WTC11 (cell line): Measurements from ENCODE around the gene EHBP1L1.

Source experiments
- ATF2 ChIP-seq: sonication (generic); formaldehyde crosslinking; IDR thresholded peaks from 2 replicates; pipeline ENCODE4 v1.8.1; 2022; ENCODE audit warnings: low read depth, missing genetic modification reagents, borderline replicate concordance
- CREB1 ChIP-seq: sonication (generic); formaldehyde crosslinking; IDR thresholded peaks from 2 replicates; pipeline ENCODE4 v1.8.0; 2023; ENCODE audit warnings: mild to moderate bottlenecking, missing genetic modification reagents
- CTCF ChIP-seq: fragments of 200-600 bp; IDR thresholded peaks from 2 replicates; pipeline ENCODE4 v1.8.0; 2022; ENCODE audit warnings: antibody characterized with exemption
- E2F4 ChIP-seq: sonication (generic); formaldehyde crosslinking; IDR thresholded peaks from 2 replicates; pipeline ENCODE4 v1.8.1; 2022; ENCODE audit warnings: low read depth, mild to moderate bottlenecking, moderate library complexity, missing genetic modification reagents, borderline replicate concordance
- MAX ChIP-seq: sonication (generic); formaldehyde crosslinking; IDR thresholded peaks from 2 replicates; pipeline ENCODE4 v1.8.0; 2022; ENCODE audit warnings: mild to moderate bottlenecking, missing genetic modification reagents
- NFYB ChIP-seq: sonication (generic); formaldehyde crosslinking; conservative IDR thresholded peaks from 2 replicates; pipeline ENCODE4 v1.8.0; 2022; ENCODE audit warnings: low read depth, missing genetic modification reagents
- PRDM15 ChIP-seq: sonication (generic); formaldehyde crosslinking; IDR thresholded peaks from 2 replicates; pipeline ENCODE4 v1.8.0; 2022; ENCODE audit warnings: missing genetic modification reagents
- TEAD4 ChIP-seq: sonication (generic); formaldehyde crosslinking; IDR thresholded peaks from 2 replicates; pipeline ENCODE4 v1.8.0; 2022; ENCODE audit warnings: mild to moderate bottlenecking, missing genetic modification reagents
- USF1 ChIP-seq: sonication (generic); formaldehyde crosslinking; IDR thresholded peaks from 2 replicates; pipeline ENCODE4 v1.8.0; 2022; ENCODE audit warnings: mild to moderate bottlenecking, missing genetic modification reagents
- ZNF425 ChIP-seq: fragments of 250-450 bp; sonication (Bioruptor Pico); conservative IDR thresholded peaks from 2 replicates; pipeline ENCODE4 v1.9.0; 2021; ENCODE audit warnings: mild to moderate bottlenecking
- ZNF512 ChIP-seq: sonication (generic); formaldehyde crosslinking; IDR thresholded peaks from 2 replicates; pipeline ENCODE4 v1.8.1; 2022; ENCODE audit warnings: missing genetic modification reagents, borderline replicate concordance

GRCh38 chr11:65552388-65552951 is 23.4 kb upstream of the EHBP1L1 start:
- TF ChIP-seq ZNF512 (no peak), ATF2 (CRISPR knock-in tag) (no peak), ZNF425 (CRISPR knock-in tag) (no peak), CTCF (no peak), CREB1 (CRISPR knock-in tag) (no peak), PRDM15 (CRISPR knock-in tag) (no peak), MAX (no peak), USF1 (peak; percentile 71; the same call in 1 of the 2 replicates), TEAD4 (no peak), E2F4 (CRISPR knock-in tag) (no peak), NFYB (CRISPR knock-in tag) (no peak)
